Measurements from ENCODE around the gene PSMD2. TPM values are rescaled to one million over a fixed set of nuclear protein-coding genes. Genes with fewer than 3 reads are reported as not detected.

The PSMD2 gene
- total and polyA plus RNA-seq, 2 of the 8 experiments (the other 6 are each of a cell fraction or from before 2014, with no cell fraction given) = 350 to 363 TPM

DNA sequence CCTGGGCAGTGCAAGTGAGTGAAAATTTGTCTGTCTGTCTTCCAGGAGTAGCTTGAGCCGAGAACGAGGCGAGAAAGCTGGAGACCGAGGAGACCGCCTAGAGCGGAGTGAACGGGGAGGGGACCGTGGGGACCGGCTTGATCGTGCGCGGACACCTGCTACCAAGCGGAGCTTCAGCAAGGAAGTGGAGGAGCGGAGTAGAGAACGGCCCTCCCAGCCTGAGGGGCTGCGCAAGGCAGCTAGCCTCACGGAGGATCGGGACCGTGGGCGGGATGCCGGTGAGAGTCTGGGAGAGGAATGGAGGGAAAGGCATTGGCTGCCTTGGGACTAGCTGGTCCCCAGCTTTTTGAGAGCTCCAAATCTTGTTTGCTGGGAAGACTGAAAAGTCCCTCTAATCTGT, 28.1 kb downstream of the PSMD2 start (continued):
- TF ChIP-seq RFX5 (IDR thresholded peaks at IDR 0.05; ENCODE audit: borderline replicate concordance, low read depth, low read length) (no peak), SP2 (IDR thresholded peaks at IDR 0.05; ENCODE audit: low read length) (no peak), TCF12 (IDR thresholded peaks at IDR 0.05; ENCODE audit: low read depth, low read length) (no peak), HDAC2 (IDR thresholded peaks at IDR 0.05; ENCODE audit: borderline replicate concordance in 1 of 2, low read depth in 2 of 2, low read length in 2 of 2) (no peak), MAFK (IDR thresholded peaks at IDR 0.05; ENCODE audit: low read depth, low read length) (no peak), RBBP5 (IDR thresholded peaks at IDR 0.05; ENCODE audit: borderline replicate concordance, low read depth, low read length) (no peak)

Data from H1 (cell line).